Spleen (tissue), 7 donors: ENCODE data around the gene CRB1.

Source experiments
- POLR2AphosphoS5 ChIP-seq, 3 donors: sonication (generic); formaldehyde crosslinking; IDR thresholded peaks; one replicate each; pipeline ENCODE4 v1.5.1; 2017; ENCODE audit warnings: antibody characterized with exemption in 3 of 3
- TF ChIP-seq, protein P1 (sequence below), 11 experiments: fragments of 200-600 bp in 7 of 11; fragments of 450-650 bp in 4 of 11; sonication (generic) in 4 of 11; IDR thresholded peaks in 8 of 11; conservative IDR thresholded peaks in 3 of 11; 1 replicate in 7 of 11; 2 replicates in 4 of 11; pipeline versions ENCODE4 v1.4.0 to v1.8.0; 2016 to 2021; ENCODE audit warnings: antibody characterized with exemption in 11 of 11, inconsistent platforms in 4 of 11, mild to moderate bottlenecking in 1 of 11
- donor health status: DM: no; HTN: no; CAD: no; lungs with moderate emphysema.
- donor health status: DM: no; HTN: no; CAD: no.
- donor health status: DM: no; HTN: no; CAD: no.

DNA sequence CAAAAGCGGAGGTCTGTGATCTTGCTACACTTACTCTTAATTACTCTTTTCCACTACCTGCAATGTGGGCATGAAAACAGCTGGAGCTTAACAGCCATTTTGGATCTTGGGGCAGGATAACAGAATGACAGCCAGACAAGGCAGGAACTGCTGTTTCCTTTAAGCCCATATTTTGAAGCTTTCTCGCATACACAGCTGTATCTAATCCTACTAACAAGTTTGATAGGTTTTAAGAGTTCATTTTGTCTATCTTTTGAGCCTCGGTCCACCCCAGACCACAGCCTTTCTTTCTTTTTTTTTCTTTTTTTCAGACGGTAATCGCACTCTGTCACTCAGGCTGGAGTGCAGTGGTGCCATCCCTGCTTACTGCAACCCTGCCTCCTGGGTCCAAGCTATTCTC lies 42.4 kb upstream of the CRB1 start:
- TF ChIP-seq, protein P1, sequence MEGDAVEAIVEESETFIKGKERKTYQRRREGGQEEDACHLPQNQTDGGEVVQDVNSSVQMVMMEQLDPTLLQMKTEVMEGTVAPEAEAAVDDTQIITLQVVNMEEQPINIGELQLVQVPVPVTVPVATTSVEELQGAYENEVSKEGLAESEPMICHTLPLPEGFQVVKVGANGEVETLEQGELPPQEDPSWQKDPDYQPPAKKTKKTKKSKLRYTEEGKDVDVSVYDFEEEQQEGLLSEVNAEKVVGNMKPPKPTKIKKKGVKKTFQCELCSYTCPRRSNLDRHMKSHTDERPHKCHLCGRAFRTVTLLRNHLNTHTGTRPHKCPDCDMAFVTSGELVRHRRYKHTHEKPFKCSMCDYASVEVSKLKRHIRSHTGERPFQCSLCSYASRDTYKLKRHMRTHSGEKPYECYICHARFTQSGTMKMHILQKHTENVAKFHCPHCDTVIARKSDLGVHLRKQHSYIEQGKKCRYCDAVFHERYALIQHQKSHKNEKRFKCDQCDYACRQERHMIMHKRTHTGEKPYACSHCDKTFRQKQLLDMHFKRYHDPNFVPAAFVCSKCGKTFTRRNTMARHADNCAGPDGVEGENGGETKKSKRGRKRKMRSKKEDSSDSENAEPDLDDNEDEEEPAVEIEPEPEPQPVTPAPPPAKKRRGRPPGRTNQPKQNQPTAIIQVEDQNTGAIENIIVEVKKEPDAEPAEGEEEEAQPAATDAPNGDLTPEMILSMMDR (IDR thresholded peaks at IDR 0.05 in 8 of 11, conservative IDR thresholded peaks at IDR 0.05 in 3 of 11), result no peak
- no peak for TF ChIP-seq POLR2AphosphoS5 (IDR thresholded peaks at IDR 0.05)
